HepG2 (cell line): ENCODE data around the gene RAB3D. TPM values are rescaled to one million over a fixed set of nuclear protein-coding genes. Genes with fewer than 3 reads are reported as not detected.

Source experiments
- CREB1 ChIP-seq, 2 experiments: fragments of 450-650 bp in 1 of 2; IDR thresholded peaks; 2 replicates each; pipeline ENCODE4 v1.6.1; 2016 to 2017; ENCODE audit warnings: control low read depth in 1 of 2, mild to moderate bottlenecking in 1 of 2, missing compliant biosample characterization in 1 of 2, missing genetic modification characterization in 1 of 2
- CREM ChIP-seq, 2 experiments: sonication (generic) in 1 of 2; formaldehyde crosslinking in 1 of 2; IDR thresholded peaks; 2 replicates each; pipeline versions ENCODE4 v1.4.0 to v1.6.1; 2016 to 2020; ENCODE audit warnings: antibody characterized with exemption in 1 of 2, mild to moderate bottlenecking in 1 of 2, missing genetic modification reagents in 1 of 2
- ETV5 ChIP-seq: IDR thresholded peaks from 2 replicates; pipeline ENCODE4 v1.6.1; 2018; ENCODE audit warnings: missing biosample characterization, missing genetic modification reagents, inconsistent platforms, borderline replicate concordance
- HHEX ChIP-seq: IDR thresholded peaks from 2 replicates; pipeline ENCODE4 v1.6.1; 2016; ENCODE audit warnings: control low read depth
- JUND ChIP-seq: sonication (generic); formaldehyde crosslinking; IDR thresholded peaks from 2 replicates; pipeline ENCODE4 v1.8.0; 2022; ENCODE audit warnings: mild to moderate bottlenecking, missing genetic modification reagents
- KAT8 ChIP-seq: IDR thresholded peaks from 2 replicates; pipeline ENCODE4 v1.6.1; 2016; ENCODE audit warnings: missing genetic modification reagents, missing compliant biosample characterization
- KDM1A ChIP-seq: IDR thresholded peaks from 2 replicates; pipeline ENCODE4 v1.6.1; 2016; ENCODE audit warnings: missing compliant biosample characterization
- KDM2A ChIP-seq: sonication (generic); formaldehyde crosslinking; IDR thresholded peaks from 2 replicates; pipeline ENCODE4 v1.4.0; 2020; ENCODE audit warnings: low read depth, missing genetic modification reagents, borderline replicate concordance
- MAZ ChIP-seq, 2 experiments: sonication (generic) in 1 of 2; formaldehyde crosslinking in 1 of 2; IDR thresholded peaks; 2 replicates each; pipeline versions ENCODE4 v1.5.0 to v1.6.1; 2012 to 2020; ENCODE audit warnings: low read depth in 2 of 2, mild to moderate bottlenecking in 2 of 2, borderline replicate concordance in 1 of 2, improper control_type of control experiment in 1 of 2, low read length in 1 of 2, missing genetic modification reagents in 1 of 2, moderate library complexity in 1 of 2
- MIER3 ChIP-seq: IDR thresholded peaks from 2 replicates; pipeline ENCODE4 v1.6.1; 2016; ENCODE audit warnings: missing compliant biosample characterization, borderline replicate concordance
- RARG ChIP-seq: sonication (generic); formaldehyde crosslinking; IDR thresholded peaks from 2 replicates; pipeline ENCODE4 v1.4.0; 2020; ENCODE audit warnings: low read depth, mild to moderate bottlenecking, missing genetic modification reagents
- RNF2 ChIP-seq: fragments of 450-650 bp; conservative IDR thresholded peaks from 2 replicates; pipeline ENCODE4 v1.6.1; 2016; ENCODE audit warnings: low read depth
- RXRB ChIP-seq: IDR thresholded peaks from 2 replicates; pipeline ENCODE4 v1.6.1; 2016; ENCODE audit warnings: borderline replicate concordance, missing genetic modification reagents, missing compliant biosample characterization
- SOX13 ChIP-seq, 3 experiments: fragments of 450-650 bp in 1 of 3; sonication (generic) in 1 of 3; formaldehyde crosslinking in 1 of 3; IDR thresholded peaks in 2 of 3; conservative IDR thresholded peaks in 1 of 3; 2 replicates each; pipeline versions ENCODE4 v1.5.0 to v1.6.1; 2016 to 2020; ENCODE audit warnings: antibody characterized with exemption in 1 of 3, mild to moderate bottlenecking in 1 of 3, missing compliant biosample characterization in 1 of 3, missing genetic modification reagents in 1 of 3, moderate library complexity in 1 of 3
- SOX5 ChIP-seq: IDR thresholded peaks from 2 replicates; pipeline ENCODE4 v1.6.1; 2016; ENCODE audit warnings: borderline replicate concordance
- TRIM22 ChIP-seq: fragments of 450-650 bp; IDR thresholded peaks from 2 replicates; pipeline ENCODE4 v1.6.1; 2017
- XRCC5 ChIP-seq: fragments of 200-400 bp; formaldehyde crosslinking; optimal IDR thresholded peaks from 2 replicates; pipeline ENCODE3; 2017; ENCODE audit warnings: mild to moderate bottlenecking, low read length
- ZFP91 ChIP-seq: sonication (generic); formaldehyde crosslinking; IDR thresholded peaks from 2 replicates; pipeline ENCODE4 v1.9.0; 2022; ENCODE audit warnings: missing genetic modification reagents, mild to moderate bottlenecking, borderline replicate concordance
- ZNF367 ChIP-seq: sonication (generic); formaldehyde crosslinking; IDR thresholded peaks from 2 replicates; pipeline ENCODE4 v1.4.0; 2020; ENCODE audit warnings: missing genetic modification reagents, borderline replicate concordance
- ZNF431 ChIP-seq: sonication (generic); formaldehyde crosslinking; IDR thresholded peaks from 2 replicates; pipeline ENCODE4 v1.9.0; 2022; ENCODE audit warnings: missing genetic modification reagents, low read depth, mild to moderate bottlenecking, borderline replicate concordance
- ZNF563 ChIP-seq: sonication (generic); formaldehyde crosslinking; IDR thresholded peaks from 2 replicates; pipeline ENCODE4 v1.8.0; 2022; ENCODE audit warnings: mild to moderate bottlenecking, moderate library complexity, missing genetic modification reagents
- ZNF567 ChIP-seq: sonication (generic); formaldehyde crosslinking; IDR thresholded peaks from 2 replicates; pipeline ENCODE4 v1.8.1; 2023; ENCODE audit warnings: mild to moderate bottlenecking, missing genetic modification reagents, borderline replicate concordance
- ZNF605 ChIP-seq: sonication (generic); formaldehyde crosslinking; IDR thresholded peaks from 2 replicates; pipeline ENCODE4 v1.8.0; 2022; ENCODE audit warnings: mild to moderate bottlenecking, missing genetic modification reagents
- ZNF747 ChIP-seq: sonication (generic); formaldehyde crosslinking; IDR thresholded peaks from 2 replicates; pipeline ENCODE4 v1.8.1; 2023; ENCODE audit warnings: missing genetic modification reagents, mild to moderate bottlenecking, borderline replicate concordance
- polyA plus RNA-seq, 8 experiments: library from polyadenylated mRNA; depleted of rRNA in 3 of 8; stranded (reverse) in 7 of 8; unstranded in 1 of 8; fragments of >200 nt; fragmentation: Illumina TruSeq in 4 of 8; extraction: Trizol in 4 of 8; gene quantifications; 2 replicates each; pipeline versions ENCODE4 v1.2.1 to v1.2.3, GENCODE V29; 2011 to 2016; ENCODE audit warnings: low read depth in 4 of 8, missing spikeins in 1 of 8, mixed read lengths in 1 of 8; ENCODE audit not compliant: insufficient read depth in 1 of 8
- total RNA-seq, 5 experiments: library from RNA; depleted of rRNA; stranded (reverse); fragments of >200 nt; fragmentation: Illumina TruSeq; extraction: Trizol; gene quantifications; 2 replicates each; pipeline ENCODE4 v1.2.3, GENCODE V29; 2016; ENCODE audit warnings: low read depth in 1 of 5
- TF ChIP-seq, protein P1 (sequence below): IDR thresholded peaks from 2 replicates; pipeline ENCODE4 v1.6.1; 2018; ENCODE audit warnings: missing genetic modification reagents, mild to moderate bottlenecking, missing compliant biosample characterization

RAB3D gene
- total and polyA plus RNA-seq, 2 of the 13 experiments (the other 11 are each of a cell fraction or from before 2014, with no cell fraction given) = 2.0 to 16.1 TPM

- TF ChIP-seq TRIM22 (no peak), ZNF367 (CRISPR knock-in tag) (no peak), CREB1 (IDR thresholded peaks at IDR 0.05) (peak; percentile 84), CREB1 (CRISPR knock-in tag; IDR thresholded peaks at IDR 0.05) (peak; percentile 89), KDM2A (CRISPR knock-in tag) (peak; percentile 56), RARG (CRISPR knock-in tag) (no peak), ZNF431 (CRISPR knock-in tag) (no peak), ZNF605 (CRISPR knock-in tag) (peak; percentile 66), RXRB (CRISPR knock-in tag) (no peak), CREM (IDR thresholded peaks at IDR 0.05) (peak; percentile 71), CREM (CRISPR knock-in tag; IDR thresholded peaks at IDR 0.05) (no peak), ZFP91 (CRISPR knock-in tag) (peak; percentile 51; the same call in 1 of the 2 replicates), ZNF563 (CRISPR knock-in tag) (peak; percentile 20; the same call in 1 of the 2 replicates), KDM1A (CRISPR knock-in tag) (no peak), RNF2 (peak; percentile 43; the same call in 1 of the 2 replicates), KAT8 (peak; percentile 64), HHEX (CRISPR knock-in tag) (no peak), JUND (CRISPR knock-in tag) (0 out of 2 replicates have a peak, but pooled peaks have one; percentile 15), XRCC5 (peak; percentile 27), ZNF747 (CRISPR knock-in tag) (no peak), MAZ (IDR thresholded peaks at IDR 0.05; ENCODE audit: borderline replicate concordance, low read depth, low read length) (no peak; the same call in 1 of the 2 replicates), MAZ (CRISPR knock-in tag; IDR thresholded peaks at IDR 0.05; ENCODE audit: low read depth) (0 out of 2 replicates have a peak, but pooled peaks have one; percentile 4), SOX13 (IDR thresholded peaks at IDR 0.05) (no peak), SOX13 (CRISPR knock-in tag; conservative IDR thresholded peaks at IDR 0.05 in 1 of 2, IDR thresholded peaks at IDR 0.05 in 1 of 2) (0 out of 4 replicates have a peak, but pooled peaks of 1 of the 2 experiments have one; percentile 6), MIER3 (CRISPR knock-in tag) (no peak), SOX5 (CRISPR knock-in tag) (peak; percentile 23; the same call in 1 of the 2 replicates), ETV5 (CRISPR knock-in tag) (peak; percentile 13; the same call in 1 of the 2 replicates), ZNF567 (CRISPR knock-in tag) (no peak)
- TF ChIP-seq, protein P1, sequence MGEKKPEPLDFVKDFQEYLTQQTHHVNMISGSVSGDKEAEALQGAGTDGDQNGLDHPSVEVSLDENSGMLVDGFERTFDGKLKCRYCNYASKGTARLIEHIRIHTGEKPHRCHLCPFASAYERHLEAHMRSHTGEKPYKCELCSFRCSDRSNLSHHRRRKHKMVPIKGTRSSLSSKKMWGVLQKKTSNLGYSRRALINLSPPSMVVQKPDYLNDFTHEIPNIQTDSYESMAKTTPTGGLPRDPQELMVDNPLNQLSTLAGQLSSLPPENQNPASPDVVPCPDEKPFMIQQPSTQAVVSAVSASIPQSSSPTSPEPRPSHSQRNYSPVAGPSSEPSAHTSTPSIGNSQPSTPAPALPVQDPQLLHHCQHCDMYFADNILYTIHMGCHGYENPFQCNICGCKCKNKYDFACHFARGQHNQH = no peak
Observed at GRCh38 chr19:11346104-11346940, 6.9 kb upstream of the RAB3D start, which contains the start of the genes CCDC159 and TMEM205 (continued).
